Inferior parietal cortex (tissue), 1 donor: ENCODE results near the gene ZNF561.

Experiments used
- DNase-seq: peaks from one replicate; pipeline ENCODE4 v3.0.0-alpha.2; 2016; ENCODE audit errors: extremely low spot score

ZNF561 gene

GRCh38 chr19:9580728-9581127, 40.3 kb downstream of the ZNF561 start:
- DNase-seq, result no peak

GRCh38 chr19:9570255-9570654, 50.8 kb downstream of the ZNF561 start:
- DNase-seq, result no peak

DNA sequence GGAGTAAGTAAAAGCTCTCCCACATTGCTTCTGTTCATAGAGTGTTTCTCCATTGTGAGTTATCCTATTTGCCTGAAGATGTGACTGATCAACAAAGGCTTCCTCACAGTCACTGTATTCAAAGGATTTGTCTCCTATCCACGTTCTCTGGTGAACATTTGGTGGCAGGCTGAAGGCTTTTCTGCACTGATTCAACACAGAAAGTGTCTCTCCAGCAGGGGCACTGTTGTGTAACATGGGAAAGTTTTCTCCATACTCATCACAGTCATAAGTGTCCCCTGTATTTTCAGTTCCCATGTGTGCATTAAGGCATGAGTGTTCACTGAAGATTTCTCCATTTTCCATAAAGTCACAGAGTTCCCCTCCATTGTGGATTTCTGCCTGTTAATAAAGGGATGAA, 54.3 kb downstream of the ZNF561 start:
- DNase-seq, result no peak

- no peak for DNase-seq
Measured at GRCh38 chr19:9565900-9566705, 54.9 kb downstream of the ZNF561 start.
